K562 (cell line): ENCODE data around the gene TULP4. TPM values are rescaled to one million over a fixed set of nuclear protein-coding genes. Genes with fewer than 3 reads are reported as not detected.
"Not testable (repeated sequence)": the region's sequence is repeated elsewhere in the genome, so short reads cannot be mapped to it uniquely, and the experiment has no call there.

Experiments
- ATAC-seq: fragments of 200-7000 bp; cut with Tn5 transposase; 3 replicates; pipeline ENCODE4 v1.9.1; 2020; ENCODE audit warnings: moderate library complexity
- BruUV-seq: library from RNA; stranded (reverse); fragments of 400-500 nt; replicated peaks from 2 replicates; lab custom pipeline; 2021; lab: Mats Ljungman, UMichigan
- CTCF ChIA-PET: fragments of 300-600 bp; formaldehyde crosslinking; extraction: SDS; loops from one replicate; lab custom pipeline; 2021; ENCODE audit warnings: low intra/inter-chr PET ratio; lab: Yijun Ruan, JAX
- POLR2A ChIA-PET: fragments of 300-600, 350-650 bp; sonication (Branson Sonifier 250); formaldehyde crosslinking; extraction: SDS; loops from one replicate; lab custom pipeline; 2021; ENCODE audit warnings: antibody characterized with exemption, inconsistent platforms; lab: Yijun Ruan, JAX
- DNase-seq, 4 experiments: peaks; one replicate each; pipeline versions ENCODE4 v3.0.0 to v3.0.0-alpha.2; 2011 to 2018; ENCODE audit warnings: low spot score in 3 of 4, mixed read lengths in 3 of 4; ENCODE audit errors: extremely low read depth in 1 of 4
- FAIRE-seq: peaks from 2 replicates; lab custom pipeline; 2011; peaks lifted over from hg19 to GRCh38; lab: Jason Lieb, UNC
- H2AFZ ChIP-seq: 2 replicates; pipeline ENCODE4 v1.6.0; 2011; ENCODE audit warnings: low read depth, low read length, control low read depth, inconsistent platforms
- H3K27ac ChIP-seq: fragments of 200-600 bp; 3 replicates; pipeline ENCODE4 v1.8.0; 2011; ENCODE audit warnings: low read depth, mild to moderate bottlenecking, control low read depth, inconsistent platforms, low read length, moderate library complexity, mixed read lengths; ENCODE audit errors: extremely low read depth
- H3K27me3 ChIP-seq, 2 experiments: fragments of 300-600 bp in 1 of 2; 2 replicates in 1 of 2; 3 replicates in 1 of 2; pipeline versions ENCODE4 v1.6.0 to v1.8.0; 2011; ENCODE audit warnings: inconsistent platforms in 2 of 2, low read length in 2 of 2, mild to moderate bottlenecking in 1 of 2, mixed read lengths in 1 of 2, moderate library complexity in 1 of 2; ENCODE audit not compliant: control insufficient read depth in 2 of 2, insufficient read depth in 2 of 2
- H3K36me3 ChIP-seq: fragments of 300-600 bp; 3 replicates; pipeline ENCODE4 v1.8.0; 2011; ENCODE audit warnings: mild to moderate bottlenecking, low read length, inconsistent platforms; ENCODE audit not compliant: control insufficient read depth, insufficient read depth
- H3K4me1 ChIP-seq, 2 experiments: fragments of 200-600 bp in 1 of 2; replicated peaks in 1 of 2; 2 replicates in 1 of 2; 3 replicates in 1 of 2; pipeline versions ENCODE4 v1.5.1 to v1.8.0; 2011; ENCODE audit warnings: inconsistent platforms in 2 of 2, low read length in 2 of 2, mild to moderate bottlenecking in 1 of 2, mixed read lengths in 1 of 2, moderate library complexity in 1 of 2; ENCODE audit not compliant: control insufficient read depth in 2 of 2, insufficient read depth in 2 of 2
- H3K4me2 ChIP-seq: 2 replicates; pipeline ENCODE4 v1.6.1; 2011; ENCODE audit warnings: low read length, control low read depth, inconsistent platforms, mixed read lengths; ENCODE audit not compliant: insufficient read depth
- H3K4me3 ChIP-seq: fragments of 200-600 bp; sonication (generic), shearing (Covaris generic); 2 replicates; pipeline ENCODE4 v1.5.1; 2016; ENCODE audit warnings: control low read depth, inconsistent platforms
- H3K79me2 ChIP-seq: fragments of 200-600 bp; 3 replicates; pipeline ENCODE4 v1.8.0; 2011; ENCODE audit warnings: low read length, inconsistent platforms; ENCODE audit not compliant: control insufficient read depth, insufficient read depth
- H3K9ac ChIP-seq, 2 experiments: 2 replicates each; pipeline versions ENCODE4 v1.6.0 to v1.6.1; 2011; ENCODE audit warnings: low read depth in 2 of 2, low read length in 2 of 2, control low read depth in 1 of 2, inconsistent platforms in 1 of 2, mild to moderate bottlenecking in 1 of 2, mixed read lengths in 1 of 2; ENCODE audit not compliant: insufficient read depth in 1 of 2
- H3K9me1 ChIP-seq: one replicate; pipeline ENCODE4 v1.6.0; 2011; ENCODE audit warnings: inconsistent platforms, mild to moderate bottlenecking, low read length, moderate library complexity; ENCODE audit not compliant: control insufficient read depth, insufficient read depth
- H3K9me3 ChIP-seq: replicated peaks from 2 replicates; pipeline ENCODE4 v1.5.1; 2011; ENCODE audit warnings: low read depth, low read length, inconsistent platforms; ENCODE audit not compliant: control insufficient read depth, insufficient read depth
- H4K20me1 ChIP-seq: replicated peaks from 2 replicates; pipeline ENCODE4 v1.6.1; 2011; ENCODE audit warnings: low read length, inconsistent platforms, mixed read lengths; ENCODE audit not compliant: control insufficient read depth, insufficient read depth
- CHCHD3 ChIP-seq: fragments of 250-450 bp; sonication (Bioruptor Pico); IDR thresholded peaks from 2 replicates; pipeline ENCODE4 v2.1.2; 2022; ENCODE audit warnings: mild to moderate bottlenecking
- ELF2 ChIP-seq: fragments of 250-450 bp; sonication (Bioruptor Pico); IDR thresholded peaks from 2 replicates; pipeline ENCODE4 v1.5.0; 2021; ENCODE audit warnings: mild to moderate bottlenecking
- GABPA ChIP-seq: fragments of 200-800 bp; sonication (Bioruptor generic); conservative IDR thresholded peaks from 2 replicates; pipeline ENCODE4 v1.6.1; 2016; ENCODE audit warnings: low read depth, missing genetic modification characterization, missing compliant biosample characterization
- HLTF ChIP-seq: fragments of 450-650 bp; IDR thresholded peaks from 2 replicates; pipeline ENCODE4 v1.6.1; 2016
- HNRNPLL ChIP-seq: fragments of 200-400 bp; formaldehyde crosslinking; IDR thresholded peaks from 2 replicates; pipeline ENCODE4 v1.6.1; 2017; ENCODE audit warnings: low read length, low read depth, mild to moderate bottlenecking; ENCODE audit not compliant: poor library complexity, severe bottlenecking
- MXI1 ChIP-seq: IDR thresholded peaks from 2 replicates; pipeline ENCODE4 v1.6.1; 2011; ENCODE audit warnings: low read depth, mild to moderate bottlenecking, improper control_type of control experiment, low read length
- RAD21 ChIP-seq, 2 experiments: fragments of 250-450 bp in 1 of 2; fragments of 450-650 bp in 1 of 2; sonication (Bioruptor Pico) in 1 of 2; formaldehyde crosslinking in 1 of 2; IDR thresholded peaks in 1 of 2; conservative IDR thresholded peaks in 1 of 2; 2 replicates each; pipeline versions ENCODE4 v1.4.0 to v1.8.0; 2020 to 2022; ENCODE audit warnings: mild to moderate bottlenecking in 2 of 2, moderate library complexity in 1 of 2
- THRAP3 ChIP-seq: fragments of 450-650 bp; IDR thresholded peaks from 2 replicates; pipeline ENCODE4 v1.6.1; 2016; ENCODE audit warnings: mild to moderate bottlenecking, inconsistent platforms, borderline replicate concordance
- XRCC4 ChIP-seq: IDR thresholded peaks from one replicate; pipeline ENCODE4 v1.6.1; 2011; ENCODE audit not compliant: insufficient read depth, insufficient read length; ENCODE audit errors: extremely low read depth
- ZFP36 ChIP-seq: fragments of 150-350 bp; IDR thresholded peaks from 2 replicates; pipeline ENCODE4 v1.6.1; 2018; ENCODE audit warnings: low read length, low read depth; ENCODE audit not compliant: partially characterized antibody
- ZNF232 ChIP-seq: sonication (generic); formaldehyde crosslinking; IDR thresholded peaks from 2 replicates; pipeline ENCODE4 v1.8.0; 2022; ENCODE audit warnings: mild to moderate bottlenecking, missing genetic modification reagents
- ZNF431 ChIP-seq: sonication (generic); formaldehyde crosslinking; IDR thresholded peaks from 2 replicates; pipeline ENCODE4 v1.8.0; 2022; ENCODE audit warnings: mild to moderate bottlenecking, missing genetic modification reagents
- WGBS: fragments of 100-300 bp; shearing (Covaris generic); methylation state at CpG from one replicate; pipeline ENCODE4 v1.1.6; 2016; ENCODE audit warnings: low coverage, mixed read lengths; ENCODE audit not compliant: insufficient coverage; ENCODE audit errors: missing lambda C conversion rate; 5-methylcytosine and 5-hydroxymethylcytosine counted together
- in situ Hi-C: fragments of 300-500 bp; cut with MboI; formaldehyde crosslinking; loops from 4 replicates; pipeline ENCODE4 v1.15.0; 2018; ENCODE audit warnings: inconsistent platforms, mixed read lengths
- intact Hi-C: fragments of 100-400 bp; cut with micrococcal nuclease; formaldehyde crosslinking; loops from 2 replicates; pipeline ENCODE4 v1.14.2; 2022
- polyA plus RNA-seq, 8 experiments: library from polyadenylated mRNA; depleted of rRNA in 4 of 8; stranded (reverse) in 5 of 8; unstranded in 3 of 8; fragments of >200 nt; fragmentation: Nextera tagmentation in 2 of 8; fragmentation: Illumina TruSeq in 1 of 8; extraction: Ambion mirVana in 2 of 8; extraction: Trizol in 1 of 8; gene quantifications; 2 replicates each; pipeline versions ENCODE4 v1.2.1 to v1.2.3, GENCODE V29; 2011 to 2014; ENCODE audit warnings: inconsistent platforms in 1 of 8, missing spikeins in 1 of 8
- total RNA-seq, 7 experiments: library from RNA; depleted of rRNA in 6 of 7; stranded (reverse); fragments of >200 nt in 6 of 7; fragmentation: Illumina TruSeq in 2 of 7; extraction: Trizol in 2 of 7; gene quantifications; 2 replicates each; pipeline versions ENCODE4 v1.2.1 to v1.2.3, GENCODE V29; 2011 to 2021; ENCODE audit warnings: low replicate concordance in 1 of 7
- TF ChIP-seq, protein P1 (sequence below): sonication (generic); formaldehyde crosslinking; IDR thresholded peaks from 2 replicates; pipeline ENCODE4 v1.8.0; 2022; ENCODE audit warnings: mild to moderate bottlenecking, missing genetic modification reagents

TULP4 gene
- total and polyA plus RNA-seq, 9 of the 15 experiments (the other 6 are each of a cell fraction or from before 2014, with no cell fraction given), result 1.2 to 50.4 (median 11.0) TPM

DNA sequence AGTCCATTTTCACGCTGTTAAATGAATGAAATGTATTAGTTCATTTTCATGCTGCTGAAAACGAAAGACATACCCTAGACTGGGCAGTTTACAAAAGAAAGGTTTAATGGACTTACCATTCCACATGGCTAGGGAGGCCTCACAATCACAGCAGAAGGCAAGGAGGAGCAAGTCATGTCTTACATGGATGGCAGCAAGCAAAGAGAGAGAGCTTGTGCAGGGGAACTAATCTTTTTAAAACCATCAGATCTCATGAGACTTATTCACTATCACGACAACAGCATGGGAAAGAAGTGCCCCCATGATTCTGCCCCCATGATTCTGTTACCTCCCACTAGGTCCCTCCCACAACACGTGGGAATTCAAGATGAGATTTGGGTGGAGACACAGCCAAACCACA, 79.7 kb downstream of the TULP4 start:
- CTCF ChIA-PET, H3K4me1 ChIP-seq, H2AFZ ChIP-seq, H3K36me3 ChIP-seq, BruUV-seq, in situ Hi-C loops, intact Hi-C loops, H3K4me3 ChIP-seq, H3K27ac ChIP-seq, H4K20me1 ChIP-seq, H3K4me2 ChIP-seq, H3K27me3 ChIP-seq, H3K79me2 ChIP-seq, FAIRE-seq, H3K9me3 ChIP-seq, H3K9ac ChIP-seq, DNase-seq, ATAC-seq, H3K9me1 ChIP-seq: not testable (repeated sequence)
- 69% methylated on average over 4 of the region's 4 CpGs for WGBS
- peak; percentile 6 for TF ChIP-seq ZFP36
- TF ChIP-seq ZNF431 (CRISPR knock-in tag), result peak; percentile 98
- POLR2A ChIA-PET, result interaction anchor here (0.6 to 1.2 kb wide), 2 partner anchors 10 to 69 kb away, joined by 3 read pairs; no protein-coding TSS in a partner anchor

DNA sequence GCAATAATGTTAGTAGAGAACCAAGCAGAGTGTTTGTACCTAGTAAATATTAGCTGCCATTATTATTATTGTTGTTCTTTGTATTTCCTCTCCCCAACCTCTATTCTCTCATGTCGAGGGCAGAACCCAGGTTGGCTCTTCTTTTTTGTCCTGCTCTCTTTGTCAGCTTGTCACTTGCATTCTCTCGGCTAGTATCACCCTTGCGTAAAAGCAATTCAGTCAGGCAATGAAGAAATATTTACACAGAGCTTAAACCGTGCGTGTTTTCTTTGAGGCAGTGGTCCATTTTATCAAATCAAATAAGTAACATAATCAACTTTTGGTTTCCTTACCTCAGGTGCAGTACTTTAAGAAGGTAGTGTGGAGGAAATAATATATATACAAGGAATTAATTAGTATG, 83.9 kb downstream of the TULP4 start:
- H4K20me1 ChIP-seq, result no peaks in the 10 kb centered on the region
- ChIA-PET CTCF (no interaction called here), POLR2A (interaction anchor here (1.7 kb wide), 1 partner anchor 13 kb away, joined by 8 read pairs; no protein-coding TSS in a partner anchor)
- H3K4me1 ChIP-seq, result no peaks in the 10 kb centered on the region
- in situ Hi-C loops, result no loop called here
- intact Hi-C loops, result no loop called here
- H3K4me2 ChIP-seq, result no peak overlapping the region
- no peak overlapping the region for H3K9ac ChIP-seq
- ATAC-seq (no peak), DNase-seq (no peak), FAIRE-seq (no peak)
- TF ChIP-seq GABPA (tag) (no peak), ELF2 (no peak), ZNF232 (CRISPR knock-in tag) (no peak), HLTF (no peak), MXI1 (no peak), RAD21 (CRISPR knock-in tag; conservative IDR thresholded peaks at IDR 0.05 in 1 of 2, IDR thresholded peaks at IDR 0.05 in 1 of 2) (no peak), XRCC4 (no peak), THRAP3 (no peak), CHCHD3 (CRISPR knock-in tag) (no peak), HNRNPLL (no peak)
- TF ChIP-seq, protein P1, sequence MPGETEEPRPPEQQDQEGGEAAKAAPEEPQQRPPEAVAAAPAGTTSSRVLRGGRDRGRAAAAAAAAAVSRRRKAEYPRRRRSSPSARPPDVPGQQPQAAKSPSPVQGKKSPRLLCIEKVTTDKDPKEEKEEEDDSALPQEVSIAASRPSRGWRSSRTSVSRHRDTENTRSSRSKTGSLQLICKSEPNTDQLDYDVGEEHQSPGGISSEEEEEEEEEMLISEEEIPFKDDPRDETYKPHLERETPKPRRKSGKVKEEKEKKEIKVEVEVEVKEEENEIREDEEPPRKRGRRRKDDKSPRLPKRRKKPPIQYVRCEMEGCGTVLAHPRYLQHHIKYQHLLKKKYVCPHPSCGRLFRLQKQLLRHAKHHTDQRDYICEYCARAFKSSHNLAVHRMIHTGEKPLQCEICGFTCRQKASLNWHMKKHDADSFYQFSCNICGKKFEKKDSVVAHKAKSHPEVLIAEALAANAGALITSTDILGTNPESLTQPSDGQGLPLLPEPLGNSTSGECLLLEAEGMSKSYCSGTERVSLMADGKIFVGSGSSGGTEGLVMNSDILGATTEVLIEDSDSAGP (CRISPR knock-in tag), result no peak
- H3K4me3 ChIP-seq, result no peak overlapping the region
- no TSS peak for BruUV-seq
- H2AFZ ChIP-seq, result no peak overlapping the region
- H3K27me3 ChIP-seq, result no peaks in the 10 kb centered on the region
- 68% methylated on average over 5 of the region's 5 CpGs for WGBS
- no peaks in the 10 kb centered on the region for H3K36me3 ChIP-seq
- H3K79me2 ChIP-seq, result no peaks in the 10 kb centered on the region
- H3K9me1 ChIP-seq, result no peaks in the 10 kb centered on the region
- H3K27ac ChIP-seq, result no peak overlapping the region
- H3K9me3 ChIP-seq, result no peaks in the 10 kb centered on the region; the same call in 1 of the 2 replicates
